Stimulated activated naive CD4-positive, alpha-beta T cell (primary cell): ENCODE results near the gene ZFR2.
"Not testable (repeated sequence)": the region's sequence is repeated elsewhere in the genome, so short reads cannot be mapped to it uniquely, and the experiment has no call there.

ENCODE experiments used
- DNase-seq, 6 experiments: peaks; one replicate each; lab custom pipeline; 2025; lab: John Stamatoyannopoulos, UW

Gene ZFR2

DNA sequence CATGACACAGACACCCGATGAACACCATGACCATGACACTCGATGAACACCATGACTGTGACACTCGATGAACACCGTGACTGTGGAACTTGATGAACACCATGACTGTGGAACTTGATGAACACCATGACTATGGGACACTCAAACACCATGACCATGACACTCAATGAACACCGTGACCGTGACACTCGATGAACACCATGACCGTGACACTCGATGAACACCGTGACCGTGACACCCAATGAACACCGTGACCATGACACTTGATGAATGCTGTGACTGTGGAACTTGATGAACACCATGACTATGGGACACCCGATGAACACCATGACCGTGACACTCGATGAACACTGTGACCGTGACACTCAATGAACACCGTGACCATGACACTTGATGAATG is 31.5 kb downstream of the ZFR2 start:
- DNase-seq: no peak

DNA sequence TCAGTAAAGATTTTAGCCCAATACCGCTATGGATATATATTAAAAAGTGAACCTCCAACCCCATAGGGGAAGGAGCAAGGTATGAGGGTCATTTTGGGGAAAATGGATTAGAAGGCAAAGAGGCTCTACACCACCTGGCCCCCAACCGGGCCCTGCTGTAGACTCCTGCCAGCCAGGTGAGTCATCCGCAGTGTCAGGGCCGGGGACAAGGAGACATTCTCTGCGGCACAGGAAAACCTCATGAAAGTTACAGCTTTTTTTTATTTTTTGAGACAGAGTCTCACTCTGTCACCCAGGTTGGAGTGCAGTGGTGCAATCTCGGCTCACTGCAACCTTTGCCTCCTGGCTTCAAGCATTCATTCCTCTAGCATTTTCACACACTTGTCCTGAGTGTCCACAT is 32.0 kb downstream of the ZFR2 start:
- no peak for DNase-seq

DNA sequence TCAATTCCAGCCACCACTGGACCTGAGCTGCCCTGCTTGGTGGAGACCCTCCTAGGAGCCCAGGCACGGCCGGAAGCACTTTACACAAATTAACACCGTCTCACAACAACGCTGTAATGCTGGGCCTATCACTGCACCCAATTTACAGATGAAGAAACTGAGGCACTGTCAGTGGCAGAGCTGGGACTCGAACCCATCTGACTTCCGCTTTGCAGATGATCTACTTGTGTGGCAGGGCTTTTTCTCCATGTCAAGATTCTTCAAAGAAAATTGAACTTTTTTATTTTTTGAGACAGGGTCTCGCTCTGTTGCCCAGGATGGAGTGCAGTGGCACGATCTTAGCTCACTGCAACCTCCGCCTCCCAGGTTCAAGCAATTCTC is 33.8 kb downstream of the ZFR2 start:
- DNase-seq: no peak

DNA sequence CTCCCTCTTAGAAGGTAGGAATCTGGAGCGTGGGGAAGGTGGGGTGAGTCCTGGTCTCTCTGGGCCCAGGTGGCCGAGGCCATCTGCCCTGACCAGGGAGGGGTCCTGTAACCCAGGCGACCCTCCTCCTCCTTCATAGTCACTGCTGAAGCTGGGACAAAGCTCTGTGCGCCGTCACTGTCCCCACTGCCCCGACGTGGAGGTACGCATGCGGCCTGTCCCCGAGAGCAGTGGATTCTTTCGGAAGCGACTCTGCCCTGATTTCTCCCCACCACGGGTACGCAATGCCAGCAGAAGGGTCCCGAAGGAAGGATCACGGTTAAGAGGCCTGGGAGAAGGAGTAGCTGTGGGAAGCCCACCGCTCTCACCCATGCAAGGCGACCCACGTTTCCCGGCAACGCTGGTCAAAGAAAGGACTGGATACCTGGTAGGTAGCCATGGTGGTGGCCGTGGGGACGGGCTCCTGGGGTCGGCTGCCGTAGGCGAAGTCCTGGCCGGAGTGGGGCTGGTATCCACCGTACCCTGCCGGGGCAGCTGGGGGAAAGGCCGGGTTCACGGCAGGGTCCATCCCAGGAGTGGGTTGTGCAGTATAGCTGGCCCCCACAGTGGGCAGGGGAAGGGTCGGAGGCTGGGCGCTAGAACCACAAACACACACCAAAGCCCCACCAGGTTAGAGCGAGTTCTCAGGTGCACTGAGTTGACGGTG is 34.3 kb downstream of the ZFR2 start:
- no peak for DNase-seq

DNA sequence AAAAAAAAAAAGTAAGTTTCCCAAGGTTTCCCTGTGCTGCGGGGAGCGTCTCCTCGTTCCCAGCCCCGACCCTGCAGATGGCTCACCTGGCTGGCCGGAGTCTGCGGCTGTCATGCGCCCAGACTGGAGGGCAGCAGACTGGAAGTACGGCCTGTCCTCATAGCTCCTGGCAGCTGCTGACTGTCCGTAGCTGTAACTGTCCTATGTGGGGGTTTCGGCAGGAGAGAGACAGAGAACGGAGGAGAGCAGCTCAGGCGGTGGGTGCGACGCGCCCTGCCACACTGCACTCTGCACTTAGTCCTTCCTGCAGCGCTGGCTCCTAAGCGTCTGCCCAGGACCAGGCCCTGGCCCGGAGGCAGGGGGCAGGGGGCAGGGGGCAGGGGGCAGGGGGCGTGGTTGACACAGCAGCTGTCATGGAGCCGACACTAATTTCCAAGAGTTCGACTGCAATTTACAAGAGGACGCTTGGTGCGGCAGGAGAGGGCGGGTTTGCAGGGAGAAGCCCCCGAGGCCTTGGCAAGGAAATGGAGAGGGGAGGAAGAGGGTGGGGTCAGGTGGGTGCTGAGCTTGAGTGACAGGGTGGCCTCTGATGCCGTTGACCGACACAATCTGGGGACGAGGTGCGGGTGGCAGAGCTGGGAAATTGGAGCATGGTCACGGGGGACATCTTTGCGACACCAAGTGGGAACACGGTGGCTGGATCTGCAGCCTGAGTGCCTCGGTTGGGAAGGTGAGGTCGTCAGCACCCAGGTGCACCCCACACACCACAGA is 35.1 kb downstream of the ZFR2 start:
- DNase-seq: no peak

DNA sequence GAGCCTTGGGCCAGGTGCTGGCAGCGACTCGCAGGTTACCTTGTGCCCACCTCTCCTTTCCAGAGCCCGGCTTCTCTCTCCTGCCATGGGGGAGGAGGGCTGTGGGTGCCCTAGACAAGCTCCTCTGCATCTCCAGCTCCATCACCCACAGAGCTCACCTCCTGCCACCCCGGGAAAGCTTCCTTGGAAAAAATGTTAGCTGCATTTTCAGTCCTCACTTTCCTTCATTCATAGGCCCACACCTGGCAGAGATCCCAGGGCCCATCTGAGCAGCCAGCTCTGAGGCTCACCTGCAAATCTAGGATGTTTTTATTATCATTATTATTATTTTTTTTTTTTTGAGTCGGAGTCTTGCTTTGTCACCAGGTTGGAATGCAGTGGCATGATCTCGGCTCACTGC is 36.8 kb downstream of the ZFR2 start:
- DNase-seq: no peak

DNA sequence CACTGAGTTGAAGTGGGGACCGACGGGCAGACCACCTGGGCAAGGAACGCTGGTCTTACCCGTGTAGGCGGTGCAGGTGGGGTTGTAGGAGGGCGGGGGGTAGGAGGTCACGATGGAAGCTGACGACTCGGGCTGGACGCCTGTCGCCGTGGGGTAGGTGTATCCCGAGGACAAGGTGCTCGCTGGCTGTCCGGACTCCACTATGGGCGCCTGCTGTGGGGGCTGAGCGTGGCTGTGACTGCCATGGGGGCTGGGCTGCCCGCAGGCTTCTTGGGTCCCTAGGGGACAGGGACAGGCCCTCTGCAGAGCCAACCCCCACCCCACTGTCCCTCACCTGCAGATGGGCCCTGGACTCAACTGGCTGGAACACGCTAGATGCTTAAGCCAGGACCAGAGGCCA is 37.2 kb downstream of the ZFR2 start:
- no peak for DNase-seq

DNA sequence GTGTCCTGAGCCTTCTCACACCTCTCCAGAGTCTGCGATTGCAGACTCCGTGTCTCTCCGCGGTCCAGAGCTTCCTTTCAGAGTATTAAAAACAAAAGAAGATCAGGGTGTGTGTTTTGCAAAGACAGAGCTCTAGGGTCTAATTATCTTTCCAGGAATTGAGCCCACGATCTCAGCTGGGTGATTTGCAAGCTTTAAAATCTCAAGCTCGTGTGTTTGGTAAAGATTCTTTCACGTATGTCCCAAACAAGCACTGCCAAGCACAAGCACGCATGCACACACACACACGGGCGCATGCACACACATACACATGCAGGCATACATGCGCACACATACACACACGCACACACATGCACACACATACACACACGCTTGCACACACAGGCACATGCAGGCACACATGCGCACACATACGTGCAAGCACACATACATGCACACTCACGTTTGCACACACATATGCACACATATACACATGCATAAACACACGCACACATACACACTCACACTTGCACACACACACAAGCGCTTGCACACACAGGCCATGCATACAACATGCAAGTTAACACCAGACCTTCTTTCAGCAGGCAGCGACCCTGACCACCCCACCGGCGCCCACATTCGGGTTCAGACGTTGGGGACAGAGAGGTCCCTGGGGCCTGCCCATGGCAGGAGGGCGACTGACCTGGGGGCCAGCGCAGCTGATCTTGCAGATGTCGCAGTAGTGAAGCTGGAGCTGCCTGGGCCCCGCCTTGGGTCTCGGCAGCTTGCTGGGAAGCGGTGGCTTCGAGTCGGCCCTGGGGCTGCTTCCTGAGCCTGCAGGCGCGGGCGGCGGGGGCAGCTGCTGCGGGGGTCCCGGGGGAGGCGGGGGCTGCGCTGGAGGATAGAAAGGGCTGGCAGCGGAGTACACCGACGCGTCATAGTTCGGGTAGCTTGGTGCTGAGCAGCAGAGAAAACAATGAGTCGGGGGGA is 37.9 kb downstream of the ZFR2 start:
- no peak for DNase-seq

DNA sequence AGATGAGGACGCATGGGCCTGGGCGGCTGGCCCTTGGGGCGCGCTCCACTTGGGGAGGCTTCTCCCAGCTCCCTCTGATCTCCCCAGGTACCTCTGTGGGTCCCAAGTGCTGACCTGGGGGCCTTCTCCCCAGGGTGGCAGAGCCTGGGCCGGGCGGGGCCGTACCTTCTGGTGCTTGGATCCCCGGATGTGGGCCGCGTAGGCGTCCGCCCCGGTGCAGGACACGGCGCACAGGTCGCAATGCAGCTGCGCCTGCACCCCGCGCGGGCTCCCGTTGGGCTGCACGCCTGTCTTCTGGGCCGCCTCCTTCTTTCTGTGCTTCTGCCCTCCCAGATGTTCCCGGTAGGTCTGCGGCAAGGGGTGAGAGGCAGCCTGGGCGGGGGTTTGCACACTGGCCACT is 41.5 kb downstream of the ZFR2 start:
- no peak for DNase-seq

DNA sequence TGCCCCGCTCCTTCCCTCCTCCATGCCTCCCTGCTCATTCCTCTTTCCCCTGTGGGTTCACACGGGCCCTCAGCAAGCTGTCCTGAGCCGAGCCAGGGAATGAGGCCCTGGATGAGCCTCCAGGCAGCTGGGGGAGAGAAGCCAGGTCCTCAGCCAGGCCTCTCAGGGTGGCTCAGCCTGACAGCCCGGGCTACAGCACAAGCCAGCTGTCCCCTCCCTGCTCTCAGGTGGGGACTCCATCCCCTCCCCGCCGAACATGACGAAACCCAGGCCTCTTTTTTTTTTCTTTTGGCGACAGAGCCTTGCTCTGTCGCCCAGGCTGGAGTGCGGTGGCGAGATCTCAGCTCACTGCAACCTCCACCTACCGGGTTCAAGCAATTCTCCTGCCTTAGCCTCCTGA is 42.7 kb downstream of the ZFR2 start:
- DNase-seq: no peak

DNA sequence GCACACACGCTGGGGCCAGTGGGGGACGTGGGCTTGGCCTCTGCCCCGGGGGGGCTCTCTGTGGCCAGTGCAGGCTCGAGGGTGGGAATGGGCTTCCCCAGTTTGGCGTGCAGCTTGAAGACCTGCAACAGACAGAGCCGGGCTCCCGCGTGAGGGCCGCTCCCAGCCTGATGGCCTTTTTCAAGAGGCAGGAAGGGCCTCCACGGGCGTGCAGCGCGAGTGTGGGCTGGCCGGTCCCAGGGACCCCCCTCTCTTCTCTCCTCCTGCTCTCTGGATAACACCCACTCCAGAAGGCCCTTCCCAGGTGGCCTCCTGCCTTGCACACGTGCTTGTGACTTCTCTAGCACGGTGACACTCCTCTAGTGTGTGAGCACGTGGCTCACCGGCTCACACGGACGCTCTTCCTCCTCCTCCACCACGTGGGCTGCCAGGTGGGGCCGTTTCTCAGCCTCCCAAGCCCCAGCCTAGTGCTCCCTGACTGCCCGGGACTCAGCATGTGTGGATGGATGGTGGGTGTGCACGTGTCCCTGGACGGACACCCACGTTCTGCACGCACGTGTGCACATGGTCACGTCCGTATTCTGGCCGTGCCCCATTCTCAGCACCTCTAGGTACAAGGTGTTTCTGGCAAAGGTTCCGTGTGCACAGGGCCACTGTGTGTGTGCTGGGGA is 43.4 kb downstream of the ZFR2 start:
- DNase-seq: no peak

DNA sequence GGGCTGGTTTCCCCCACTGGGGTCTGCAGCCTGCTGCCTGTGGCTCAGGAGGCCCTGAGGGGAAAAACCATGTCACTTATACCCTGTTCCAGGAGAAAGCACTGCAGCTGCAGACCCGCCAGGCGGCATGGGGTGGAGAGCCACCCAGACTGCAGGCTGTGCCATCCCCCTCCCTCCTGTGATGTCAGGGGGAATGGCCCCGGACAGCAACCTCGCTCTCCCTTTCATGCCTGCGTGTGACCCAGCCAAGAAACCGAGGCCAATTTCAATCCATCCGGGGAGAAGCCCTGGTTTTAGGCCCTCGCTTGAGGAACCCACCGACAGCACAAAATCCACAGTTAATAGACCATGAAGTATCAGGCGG is 45.5 kb downstream of the ZFR2 start:
- DNase-seq: no peak

DNA sequence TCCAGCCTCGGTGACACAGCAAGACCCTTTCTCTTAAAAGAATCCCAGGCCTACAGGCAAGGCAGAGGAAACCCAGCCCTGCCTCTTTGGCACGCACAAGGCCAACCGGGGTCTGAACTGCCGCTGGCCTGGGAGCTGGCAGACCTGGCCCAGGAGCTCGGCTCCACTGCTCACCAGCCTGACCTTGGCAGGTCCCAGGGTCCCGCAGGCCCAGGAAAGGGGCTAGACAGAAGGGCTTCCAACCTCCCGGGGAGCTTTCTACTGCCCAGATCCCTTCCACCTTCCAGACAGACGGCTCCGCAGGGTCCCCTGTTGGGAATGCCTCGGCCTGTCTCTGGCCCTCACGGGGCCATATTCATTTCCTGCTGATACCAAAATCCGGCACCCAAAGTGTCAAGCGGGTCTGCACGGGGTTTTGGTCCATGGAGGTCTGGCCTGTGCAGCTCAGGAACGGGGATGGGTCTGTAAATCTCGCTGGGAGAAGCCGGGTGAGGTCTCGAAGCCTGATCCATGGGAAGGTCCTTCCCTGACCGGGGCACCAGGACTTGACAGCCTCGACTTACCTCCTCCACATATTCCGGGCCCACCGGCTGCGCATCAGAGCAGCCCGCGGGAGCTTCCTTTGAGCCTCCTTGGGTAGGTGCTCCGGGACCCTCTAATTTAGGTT is 46.0 kb downstream of the ZFR2 start:
- DNase-seq: no peak

DNA sequence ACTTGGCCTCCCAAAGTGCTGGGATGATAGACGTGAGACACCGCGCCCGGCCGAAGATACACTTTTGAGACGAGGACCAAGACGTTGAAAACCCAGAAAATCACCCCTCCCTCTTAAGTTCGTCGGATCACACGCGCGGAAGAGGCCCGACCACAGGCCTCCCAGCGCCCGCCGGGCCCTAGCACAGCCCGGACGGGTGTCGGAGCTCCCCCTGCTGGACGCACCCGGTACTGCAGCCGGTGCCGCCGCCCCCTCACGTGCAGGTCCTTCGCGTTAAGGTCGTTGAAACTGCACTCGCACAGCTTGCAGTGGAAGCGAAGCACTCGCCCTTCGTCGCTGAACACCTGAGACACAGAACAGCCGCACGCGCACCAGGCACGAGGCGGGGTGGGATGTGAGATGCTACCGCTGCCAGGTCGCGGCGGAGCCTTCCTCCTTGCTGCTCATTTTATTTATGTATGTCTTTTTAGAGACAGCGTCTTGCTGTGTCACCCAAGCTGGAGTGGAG is 46.9 kb downstream of the ZFR2 start:
- peak; percentile 76 to 93 (median 84) for DNase-seq

DNA sequence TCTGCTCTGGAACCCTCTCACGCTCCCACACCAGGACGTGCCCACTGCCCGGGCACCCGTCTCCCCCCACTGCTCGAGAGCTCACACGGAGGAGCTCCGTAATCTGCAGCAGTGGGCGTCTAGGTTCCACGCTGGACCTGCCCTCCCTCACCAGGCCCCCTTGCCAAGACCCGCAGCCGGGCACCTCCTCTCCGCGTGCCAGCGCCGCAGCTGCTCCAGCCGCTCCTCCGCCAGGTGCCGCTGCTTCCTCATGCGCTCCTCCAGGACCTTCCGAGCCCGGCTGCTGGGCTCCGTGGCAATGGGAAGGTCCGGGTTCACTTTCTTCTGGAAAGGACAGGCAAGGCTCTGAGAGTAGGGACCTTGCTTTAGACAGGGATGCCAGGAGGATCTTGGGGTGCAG is 47.7 kb downstream of the ZFR2 start:
- no peak for DNase-seq

DNA sequence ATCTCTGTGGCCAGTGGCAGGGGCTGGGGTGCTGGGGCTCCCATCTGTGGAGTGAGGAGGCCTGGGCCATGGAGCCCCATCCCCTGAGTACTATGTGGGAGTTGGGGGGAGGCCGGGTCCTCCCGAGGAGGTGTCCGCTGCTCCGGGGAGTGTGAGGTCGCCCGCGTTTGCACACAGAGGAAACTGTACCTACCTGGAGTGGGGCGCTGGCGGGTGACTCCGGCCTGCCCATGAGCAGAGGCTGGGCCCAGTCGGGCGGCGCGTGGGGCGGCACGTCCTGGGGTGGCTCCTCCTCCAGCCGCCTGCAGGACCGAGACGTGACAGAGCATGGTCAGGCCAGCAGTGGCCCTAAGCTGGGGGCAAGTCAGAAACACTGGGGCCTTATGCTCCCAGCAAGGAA is 48.8 kb downstream of the ZFR2 start:
- no peak for DNase-seq

DNA sequence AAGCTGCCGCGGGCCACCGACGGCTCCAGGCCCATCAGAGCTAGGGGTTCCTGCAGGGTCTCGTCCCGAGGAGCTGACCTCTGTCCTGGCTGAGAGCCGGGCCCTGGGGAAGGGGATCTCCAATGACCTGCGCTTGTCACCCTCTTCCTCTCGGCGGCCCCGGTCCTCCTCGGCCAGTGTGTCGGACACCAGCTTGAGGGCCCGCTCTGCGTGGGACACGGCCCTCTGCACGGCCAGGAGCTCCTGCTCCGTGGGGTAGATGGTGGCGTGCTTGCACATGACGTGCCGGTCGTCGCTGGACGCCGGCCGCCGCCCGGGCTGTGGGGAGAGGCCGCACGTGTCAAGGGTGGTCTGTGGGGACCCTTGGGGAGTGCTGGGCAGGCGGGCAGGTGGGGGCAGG is 49.9 kb downstream of the ZFR2 start:
- DNase-seq: no peak

DNA sequence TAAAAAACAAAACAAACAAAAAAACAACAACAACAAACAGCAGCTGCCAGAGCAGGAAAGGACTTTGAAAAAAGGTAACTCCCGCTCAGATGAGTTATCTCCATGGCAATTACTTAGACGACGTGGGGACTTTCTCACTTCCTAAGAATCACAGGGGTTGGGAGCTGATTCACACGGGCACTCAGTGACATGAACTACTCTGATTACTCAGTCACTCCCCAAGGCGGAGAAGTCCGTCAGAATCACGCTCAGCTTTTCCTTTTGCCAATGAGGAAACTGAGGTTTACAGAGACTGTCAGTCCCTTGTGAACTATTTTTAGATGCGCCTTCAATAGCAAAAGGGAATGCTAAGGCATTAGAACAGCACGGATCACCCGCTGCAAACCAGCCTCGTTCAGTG is 50.4 kb downstream of the ZFR2 start:
- peak in 1 of 6 experiments; percentile 26 for DNase-seq

DNA sequence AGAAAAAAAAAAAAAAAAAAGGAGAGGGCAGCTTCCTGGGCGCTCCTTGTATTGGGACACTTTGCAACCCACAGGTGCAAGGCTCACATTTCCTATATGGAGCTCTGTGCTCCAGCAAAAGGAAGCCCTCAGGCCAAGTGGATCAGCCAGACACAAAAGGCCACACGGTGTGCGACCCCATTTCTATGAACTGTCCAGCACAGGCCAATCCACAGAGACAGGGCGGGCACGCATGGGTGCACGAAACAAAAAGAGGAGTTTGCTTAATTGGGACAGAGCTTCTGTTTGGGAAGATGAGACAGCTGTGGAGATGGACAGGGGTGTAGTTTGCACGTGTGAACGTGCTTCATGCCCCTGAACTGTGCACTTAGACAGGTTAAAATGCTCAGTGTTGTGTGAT is 51.1 kb downstream of the ZFR2 start:
- DNase-seq: no peak

DNA sequence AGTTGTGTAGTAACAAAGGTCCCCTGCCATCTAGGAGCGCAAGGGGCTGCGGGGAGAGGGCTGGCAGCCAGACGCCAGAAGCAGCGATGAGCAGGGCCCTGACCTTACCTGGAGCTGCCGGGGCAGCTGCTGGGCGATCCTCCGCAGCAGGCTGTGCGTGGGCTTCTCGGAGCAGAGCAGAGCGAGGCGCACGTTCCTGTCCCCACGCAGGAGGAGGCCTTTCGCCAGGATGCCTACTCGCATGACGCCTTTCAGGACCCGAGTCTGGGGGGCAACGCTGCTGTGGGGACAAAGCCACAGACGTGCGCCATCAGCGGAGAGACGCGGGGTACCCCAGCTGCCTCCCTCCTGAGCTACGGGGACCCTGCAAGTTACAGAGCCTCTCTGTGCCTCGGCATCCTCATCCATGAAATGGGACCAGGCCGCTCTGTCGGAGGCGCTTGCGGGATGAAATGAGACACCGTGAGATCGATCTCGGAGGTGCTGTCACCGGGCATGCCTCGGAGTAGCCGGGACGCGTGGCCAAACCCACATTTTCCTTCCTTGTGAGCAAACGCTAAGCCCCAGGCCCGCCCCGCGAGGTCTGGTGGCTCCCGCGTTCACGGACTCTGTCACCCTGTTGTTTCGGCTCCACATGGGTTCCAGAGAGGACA is 52.1 kb downstream of the ZFR2 start:
- DNase-seq: no peak

DNA sequence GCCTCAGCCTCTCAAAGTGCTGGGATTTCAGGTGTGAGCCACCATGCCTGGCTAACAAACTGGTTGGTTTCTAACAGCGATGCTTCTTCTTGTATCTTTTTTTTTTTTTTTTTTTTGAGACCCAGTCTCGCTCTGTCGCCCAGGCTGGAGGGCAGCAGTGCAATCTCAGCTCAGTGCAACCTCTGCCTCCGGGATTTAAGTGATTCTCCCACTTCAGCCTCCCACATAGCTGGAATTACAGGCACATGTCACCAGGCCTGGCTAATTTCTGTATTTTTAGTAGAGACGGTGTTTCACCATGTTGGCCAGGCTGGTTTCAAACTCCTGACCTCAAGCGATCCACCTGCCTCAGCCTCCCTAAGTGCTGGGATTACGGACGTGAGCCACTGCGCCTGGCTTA is 52.7 kb downstream of the ZFR2 start:
- DNase-seq: not testable (repeated sequence)
